ENCODE measurements around the gene ADAMTSL1. TPM values are rescaled to one million over a fixed set of nuclear protein-coding genes. Genes with fewer than 3 reads are reported as not detected.

ADAMTSL1 gene
- total RNA-seq, 1 experiment from 2014 or later, result 1.2 TPM

DNA sequence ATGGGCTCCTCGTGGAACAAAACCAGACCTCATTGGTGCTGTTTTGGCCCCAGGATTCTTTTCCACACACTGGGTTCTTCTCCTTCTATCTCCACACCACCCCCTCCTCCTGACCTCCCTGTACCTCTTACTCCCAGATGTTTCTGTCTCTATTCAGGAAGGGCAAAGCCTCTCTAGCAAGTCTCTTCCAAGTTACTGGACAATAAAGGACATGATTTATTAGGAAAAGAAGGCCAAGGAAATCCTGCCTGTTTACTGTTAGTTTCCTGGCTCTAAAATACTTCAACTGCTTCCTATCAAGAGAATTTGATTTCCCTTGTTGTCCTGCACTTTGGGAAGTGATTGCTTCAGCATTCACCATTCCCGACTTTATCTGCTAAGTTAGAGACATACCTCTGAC, 297.1 kb downstream of the ADAMTSL1 start:
- Histone ChIP-seq H4K8ac (replicated peaks; ENCODE audit: insufficient read length, low read depth, low read length) (no peak overlapping the region), H3K9ac (ENCODE audit: extremely low read depth, insufficient read length, low read length) (no peak overlapping the region), H4K5ac (ENCODE audit: insufficient read length, low read depth, low read length) (no peak overlapping the region), H3K27ac (ENCODE audit: insufficient read length, low read depth, low read length) (no peak overlapping the region), H3K79me2 (ENCODE audit: insufficient read depth, low read length) (no peaks in the 10 kb centered on the region), H3T11ph (ENCODE audit: low read length) (no peak overlapping the region), H2BK5ac (ENCODE audit: insufficient read length, low read length) (no peak overlapping the region), H3K27me3 (ENCODE audit: insufficient read depth, low read length) (no peaks in the 10 kb centered on the region), H3K56ac (ENCODE audit: insufficient read length, low read depth, low read length) (no peak overlapping the region), H3K23ac (ENCODE audit: insufficient read length, low read depth, low read length) (no peak overlapping the region), H2AFZ (ENCODE audit: low read length) (no peak overlapping the region), H4K20me1 (ENCODE audit: control insufficient read depth, insufficient read depth, insufficient read length) (no peaks in the 10 kb centered on the region), H3K4me1 (ENCODE audit: insufficient read depth, low read length) (no peaks in the 10 kb centered on the region), H3K23me2 (ENCODE audit: insufficient read length, low read depth, low read length, poor library complexity, severe bottlenecking) (no peaks in the 10 kb centered on the region), H4K91ac (ENCODE audit: insufficient read length, low read depth, low read length) (no peak overlapping the region), H3K4me2 (ENCODE audit: insufficient read depth, insufficient read length, low read length) (no peak overlapping the region), H3K18ac (ENCODE audit: insufficient read length, low read depth, low read length) (no peak overlapping the region), H2BK12ac (ENCODE audit: insufficient read length, low read depth, low read length) (no peak overlapping the region), H2BK120ac (ENCODE audit: low read depth, low read length, poor library complexity, severe bottlenecking) (no peak overlapping the region), H3K14ac (ENCODE audit: insufficient read depth, low read length) (no peak overlapping the region), H3K9me3 (ENCODE audit: control insufficient read depth, low read depth, low read length) (no peaks in the 10 kb centered on the region), H3K4ac (ENCODE audit: low read depth, low read length) (no peak overlapping the region), H2BK20ac (ENCODE audit: low read depth, low read length, poor library complexity, severe bottlenecking) (no peak overlapping the region), H3K79me1 (ENCODE audit: insufficient read depth, low read depth, low read length, poor library complexity, severe bottlenecking) (no peaks in the 10 kb centered on the region), H2AK5ac (ENCODE audit: insufficient read length, low read length) (no peak overlapping the region), H2BK15ac (ENCODE audit: low read depth, low read length) (no peak overlapping the region)
- no CpG with 5 or more reads among the region's 2 CpGs for WGBS (ENCODE audit: extremely low coverage, insufficient read length, low lambda C conversion rate)
- Mint-ChIP-seq H3K27ac (no peak overlapping the region), H3K4me3 (no peak overlapping the region), H3K36me3 (ENCODE audit: insufficient read depth in 1 of 3, low read depth in 3 of 3) (no peaks in the 10 kb centered on the region), H3K4me1 (peaks cover 3 to 5% of the 10 kb centered on the region in 2 experiments; a peak in 3 of 4 replicates), H3K9me3 (no peaks in the 10 kb centered on the region), H3K27me3 (ENCODE audit: low read depth) (no peaks in the 10 kb centered on the region)
- TF ChIP-seq, protein P1, sequence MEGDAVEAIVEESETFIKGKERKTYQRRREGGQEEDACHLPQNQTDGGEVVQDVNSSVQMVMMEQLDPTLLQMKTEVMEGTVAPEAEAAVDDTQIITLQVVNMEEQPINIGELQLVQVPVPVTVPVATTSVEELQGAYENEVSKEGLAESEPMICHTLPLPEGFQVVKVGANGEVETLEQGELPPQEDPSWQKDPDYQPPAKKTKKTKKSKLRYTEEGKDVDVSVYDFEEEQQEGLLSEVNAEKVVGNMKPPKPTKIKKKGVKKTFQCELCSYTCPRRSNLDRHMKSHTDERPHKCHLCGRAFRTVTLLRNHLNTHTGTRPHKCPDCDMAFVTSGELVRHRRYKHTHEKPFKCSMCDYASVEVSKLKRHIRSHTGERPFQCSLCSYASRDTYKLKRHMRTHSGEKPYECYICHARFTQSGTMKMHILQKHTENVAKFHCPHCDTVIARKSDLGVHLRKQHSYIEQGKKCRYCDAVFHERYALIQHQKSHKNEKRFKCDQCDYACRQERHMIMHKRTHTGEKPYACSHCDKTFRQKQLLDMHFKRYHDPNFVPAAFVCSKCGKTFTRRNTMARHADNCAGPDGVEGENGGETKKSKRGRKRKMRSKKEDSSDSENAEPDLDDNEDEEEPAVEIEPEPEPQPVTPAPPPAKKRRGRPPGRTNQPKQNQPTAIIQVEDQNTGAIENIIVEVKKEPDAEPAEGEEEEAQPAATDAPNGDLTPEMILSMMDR (conservative IDR thresholded peaks at IDR 0.05), result no peak
- no peak for DNase-seq

All from H9 (cell line).